ENCODE results near the gene MMP13. TPM values are rescaled to one million over a fixed set of nuclear protein-coding genes. Genes with fewer than 3 reads are reported as not detected.

The MMP13 gene
- total RNA-seq, 1 donor from 2014 or later = not detected

- H3K9me3 ChIP-seq (ENCODE audit: low read depth) = no peaks in the 10 kb centered on the region
Measured at GRCh38 chr11:102991776-102992175, 36.2 kb upstream of the MMP13 start.

GRCh38 chr11:102990145-102990544, 34.6 kb upstream of the MMP13 start:
- no peak overlapping the region for H3K4me3 Mint-ChIP-seq
- no peaks in the 10 kb centered on the region for H3K36me3 Mint-ChIP-seq
- H3K27ac Mint-ChIP-seq = no peak overlapping the region
- no peaks in the 10 kb centered on the region for H3K9me3 ChIP-seq (ENCODE audit: low read depth)
- H4K20me1 ChIP-seq (ENCODE audit: low read depth) = no peaks in the 10 kb centered on the region
- no peaks in the 10 kb centered on the region for H3K4me1 Mint-ChIP-seq
- no peak for TF ChIP-seq EZH2phosphoT487 (IDR thresholded peaks at IDR 0.05)
- TF ChIP-seq CTCF (IDR thresholded peaks at IDR 0.05) = no peak
- TF ChIP-seq EZH2 (IDR thresholded peaks at IDR 0.05) = no peak
- no peak overlapping the region for H3K4me3 ChIP-seq
- no peaks in the 10 kb centered on the region for H3K79me2 ChIP-seq (ENCODE audit: low read depth)
- H3K9me3 Mint-ChIP-seq = no peaks in the 10 kb centered on the region
- no peak overlapping the region for H2AFZ ChIP-seq (replicated peaks)
- H3F3A ChIP-seq (ENCODE audit: low read depth) = no peaks in the 10 kb centered on the region
- H3K4me1 ChIP-seq = no peaks in the 10 kb centered on the region
- H3K27me3 ChIP-seq = no peaks in the 10 kb centered on the region
- H3K27ac ChIP-seq = no peak overlapping the region
- no peaks in the 10 kb centered on the region for H3K27me3 Mint-ChIP-seq (ENCODE audit: insufficient read depth, low read depth)
- DNase-seq (ENCODE audit: low spot score) = no peak
- H3K9ac ChIP-seq = no peak overlapping the region
- H3K36me3 ChIP-seq = no peaks in the 10 kb centered on the region
- H3K4me2 ChIP-seq = no peak overlapping the region

More at GRCh38 chr11:102991776-102992175, 36.2 kb upstream of the MMP13 start:
- Mint-ChIP-seq H3K4me3 (no peak overlapping the region), H3K27me3 (ENCODE audit: insufficient read depth, low read depth) (no peaks in the 10 kb centered on the region), H3K4me1 (no peaks in the 10 kb centered on the region), H3K36me3 (no peaks in the 10 kb centered on the region), H3K27ac (no peak overlapping the region), H3K9me3 (no peaks in the 10 kb centered on the region)
- no peak overlapping the region for H3K27ac ChIP-seq
- H2AFZ ChIP-seq (replicated peaks) = no peak overlapping the region
- H3K9ac ChIP-seq = no peak overlapping the region
- TF ChIP-seq CTCF (IDR thresholded peaks at IDR 0.05) (no peak), EZH2 (IDR thresholded peaks at IDR 0.05) (no peak), EZH2phosphoT487 (IDR thresholded peaks at IDR 0.05) (no peak)
- no peak overlapping the region for H3K4me3 ChIP-seq
- no peak for DNase-seq (ENCODE audit: low spot score)
- no peaks in the 10 kb centered on the region for H3K27me3 ChIP-seq
- no peaks in the 10 kb centered on the region for H3K79me2 ChIP-seq (ENCODE audit: low read depth)
- no peaks in the 10 kb centered on the region for H3F3A ChIP-seq (ENCODE audit: low read depth)
- no peaks in the 10 kb centered on the region for H4K20me1 ChIP-seq (ENCODE audit: low read depth)
- H3K36me3 ChIP-seq = no peaks in the 10 kb centered on the region
- no peak overlapping the region for H3K4me2 ChIP-seq
- H3K4me1 ChIP-seq = no peaks in the 10 kb centered on the region

GRCh38 chr11:102989379-102990047, 34.0 kb upstream of the MMP13 start:
- H3K79me2 ChIP-seq (ENCODE audit: low read depth) = no peaks in the 10 kb centered on the region
- H3F3A ChIP-seq (ENCODE audit: low read depth) = no peaks in the 10 kb centered on the region
- H3K4me3 ChIP-seq = no peak overlapping the region
- no peaks in the 10 kb centered on the region for H3K27me3 ChIP-seq
- no peaks in the 10 kb centered on the region for H3K4me1 Mint-ChIP-seq
- no peak overlapping the region for H3K27ac Mint-ChIP-seq
- no peak overlapping the region for H3K4me3 Mint-ChIP-seq
- H3K36me3 Mint-ChIP-seq = no peaks in the 10 kb centered on the region
- H4K20me1 ChIP-seq (ENCODE audit: low read depth) = no peaks in the 10 kb centered on the region
- DNase-seq (ENCODE audit: low spot score) = no peak
- no peaks in the 10 kb centered on the region for H3K4me1 ChIP-seq
- no peaks in the 10 kb centered on the region for H3K36me3 ChIP-seq
- no peak overlapping the region for H3K27ac ChIP-seq
- no peak for TF ChIP-seq EZH2 (IDR thresholded peaks at IDR 0.05)
- TF ChIP-seq CTCF (IDR thresholded peaks at IDR 0.05) = no peak
- no peak for TF ChIP-seq EZH2phosphoT487 (IDR thresholded peaks at IDR 0.05)
- H3K4me2 ChIP-seq = no peak overlapping the region
- H3K9me3 Mint-ChIP-seq = no peaks in the 10 kb centered on the region
- peaks cover under 1% of the 10 kb centered on the region for H3K27me3 Mint-ChIP-seq (ENCODE audit: insufficient read depth, low read depth)
- no peak overlapping the region for H3K9ac ChIP-seq
- H3K9me3 ChIP-seq (ENCODE audit: low read depth) = no peaks in the 10 kb centered on the region
- no peak overlapping the region for H2AFZ ChIP-seq (replicated peaks)
